B cell (primary cell): ENCODE results near the gene NUP85. TPM values are rescaled to one million over a fixed set of nuclear protein-coding genes. Genes with fewer than 3 reads are reported as not detected.

Source experiments
- ATAC-seq: fragments of 200-7000 bp; cut with Tn5 transposase; one replicate; pipeline ENCODE4 v1.10.0; 2021; ENCODE audit warnings: low read depth, mild to moderate bottlenecking, moderate number of reproducible peaks, moderate library complexity
- CTCF ChIA-PET: fragments of 350-600 bp; sonication (Branson Sonifier 250); formaldehyde crosslinking; loops from one replicate; lab custom pipeline; 2021; ENCODE audit warnings: antibody characterized with exemption, inconsistent platforms; lab: Charles Lee
- POLR2A ChIA-PET: fragments of 350-600 bp; sonication (Branson Sonifier 250); formaldehyde crosslinking; loops from one replicate; lab custom pipeline; 2021; ENCODE audit warnings: antibody characterized with exemption; lab: Charles Lee
- DNase-seq: peaks from one replicate; pipeline ENCODE4 v3.0.0; 2013
- H2AFZ ChIP-seq: 2 replicates; pipeline ENCODE4 v1.6.1; 2012; ENCODE audit warnings: mild to moderate bottlenecking, low read depth, low read length; ENCODE audit not compliant: insufficient read depth, poor library complexity, severe bottlenecking
- H3K27ac ChIP-seq, 2 donors: 1 replicate in 1 of 2; 2 replicates in 1 of 2; pipeline ENCODE4 v1.5.1; 2012 to 2013; ENCODE audit warnings: low read length in 2 of 2, mild to moderate bottlenecking in 2 of 2, moderate library complexity in 1 of 2
- H3K27me3 ChIP-seq, 4 experiments: fragments of 200-600 bp in 1 of 4; sonication (generic) in 1 of 4; replicated peaks in 1 of 4; 1 replicate in 2 of 4; 2 replicates in 2 of 4; pipeline versions ENCODE4 v1.6.1 to v1.7.0; 2013 to 2016; ENCODE audit warnings: low read length in 3 of 4, mild to moderate bottlenecking in 2 of 4, mixed read lengths in 1 of 4, moderate library complexity in 1 of 4; ENCODE audit not compliant: insufficient read depth in 4 of 4, control insufficient read depth in 3 of 4; ENCODE audit errors: control extremely low read depth in 1 of 4
- H3K36me3 ChIP-seq, 2 experiments: replicated peaks in 1 of 2; 1 replicate in 1 of 2; 2 replicates in 1 of 2; pipeline versions ENCODE4 v1.6.1 to v1.7.1; 2013; ENCODE audit warnings: low read length in 1 of 2; ENCODE audit not compliant: insufficient read depth in 2 of 2, control insufficient read depth in 1 of 2; ENCODE audit errors: control extremely low read depth in 1 of 2, extremely low read depth in 1 of 2
- H3K4me1 ChIP-seq, 2 donors: fragments of 200-600 bp in 1 of 2; sonication (generic) in 1 of 2; 1 replicate in 1 of 2; 2 replicates in 1 of 2; pipeline versions ENCODE4 v1.5.1 to v1.6.1; 2013 to 2017; ENCODE audit warnings: low read length in 2 of 2; ENCODE audit not compliant: control insufficient read depth in 2 of 2, insufficient read depth in 2 of 2
- H3K4me2 ChIP-seq: replicated peaks from 2 replicates; pipeline ENCODE3; 2012; ENCODE audit warnings: mild to moderate bottlenecking, low read depth, low read length; ENCODE audit not compliant: poor library complexity, severe bottlenecking
- H3K4me3 ChIP-seq, 5 experiments: fragments of 200-600 bp in 1 of 5; sonication (generic) in 1 of 5; 1 replicate in 3 of 5; 2 replicates in 2 of 5; pipeline versions ENCODE4 v1.5.1 to v1.7.0; 2011 to 2016; ENCODE audit warnings: low read length in 4 of 5, mild to moderate bottlenecking in 4 of 5, low read depth in 2 of 5, control low read depth in 1 of 5, moderate library complexity in 1 of 5; ENCODE audit not compliant: insufficient read depth in 1 of 5; ENCODE audit errors: control extremely low read depth in 1 of 5, extremely low read depth in 1 of 5
- H3K79me2 ChIP-seq: fragments of 200-600 bp; sonication (generic); one replicate; pipeline ENCODE4 v1.6.0; 2016; ENCODE audit warnings: low read length; ENCODE audit not compliant: control insufficient read depth, insufficient read depth
- H3K9ac ChIP-seq: fragments of 200-600 bp; sonication (generic); 2 replicates; pipeline ENCODE4 v1.6.1; 2017; ENCODE audit warnings: mild to moderate bottlenecking, low read length, moderate library complexity
- H3K9me3 ChIP-seq, 3 donors: one replicate each; pipeline versions ENCODE4 v1.6.1 to v1.7.1; 2013; ENCODE audit warnings: low read length in 2 of 3; ENCODE audit not compliant: control insufficient read depth in 2 of 3, insufficient read depth in 1 of 3; ENCODE audit errors: control extremely low read depth in 1 of 3
- H4K20me1 ChIP-seq: 2 replicates; pipeline ENCODE4 v1.6.0; 2012; ENCODE audit warnings: mild to moderate bottlenecking, low read length; ENCODE audit not compliant: insufficient read depth, control insufficient read depth, poor library complexity, severe bottlenecking
- H3K27ac Mint-ChIP-seq: one replicate; pipeline ENCODE4 v1.8.0; 2021; ENCODE audit warnings: mixed read lengths
- H3K27me3 Mint-ChIP-seq: one replicate; pipeline ENCODE4 v1.8.0; 2021; ENCODE audit warnings: mixed read lengths
- H3K4me1 Mint-ChIP-seq: one replicate; pipeline ENCODE4 v1.8.0; 2021; ENCODE audit warnings: mixed read lengths
- H3K4me3 Mint-ChIP-seq: one replicate; pipeline ENCODE4 v1.8.0; 2021; ENCODE audit warnings: mixed read lengths
- H3K9me3 Mint-ChIP-seq: one replicate; pipeline ENCODE4 v1.8.0; 2022; ENCODE audit warnings: mixed read lengths; ENCODE audit not compliant: insufficient read depth
- CTCF ChIP-seq: fragments of 200-600 bp; IDR thresholded peaks from one replicate; pipeline ENCODE4 v1.8.0; 2022; ENCODE audit warnings: antibody characterized with exemption, mild to moderate bottlenecking
- EZH2 ChIP-seq: IDR thresholded peaks from 2 replicates; pipeline ENCODE4 v1.6.1; 2012; ENCODE audit warnings: borderline replicate concordance, low read depth, mild to moderate bottlenecking, moderate library complexity, low read length; ENCODE audit not compliant: insufficient read depth, poor library complexity, severe bottlenecking
- WGBS: methylation state at CpG from one replicate; pipeline ENCODE4 v1.1.5; 2013; ENCODE audit warnings: missing lambda C conversion rate; ENCODE audit not compliant: insufficient coverage; 5-methylcytosine and 5-hydroxymethylcytosine counted together
- intact Hi-C: fragments of 100-400 bp; cut with micrococcal nuclease; formaldehyde crosslinking; loops from one replicate; pipeline ENCODE4 v1.10.0; 2022
- polyA plus RNA-seq: library from polyadenylated mRNA; depleted of rRNA; stranded (reverse); fragments of >200 nt; gene quantifications from 2 replicates; pipeline ENCODE4 v1.2.3, GENCODE V29; 2012
- total RNA-seq, 2 donors: library from RNA; stranded (reverse); fragments of 120-200 nt in 1 of 2; gene quantifications; 1 replicate in 1 of 2; 2 replicates in 1 of 2; pipeline versions ENCODE4 v1.2.3 to v1.2.4, GENCODE V29; 2013 to 2022

Gene NUP85
- total and polyA plus RNA-seq, 2 donors (not counting 1 experiment from before 2014, with no cell fraction given), result 97.5 to 142 TPM

GRCh38 chr17:75265614-75266315 is 60.3 kb downstream of the NUP85 start:
- H3K9me3 Mint-ChIP-seq, result no peaks in the 10 kb centered on the region
- H3K4me3 ChIP-seq, result no peak overlapping the region
- peaks cover 19 to 26% of the 10 kb centered on the region in 2 donors for H3K4me1 ChIP-seq
- intact Hi-C loops, result no loop called here
- POLR2A ChIA-PET, result interaction anchor here (0.7 kb wide), 1 partner anchor 16 kb away, joined by 3 read pairs; no protein-coding TSS in a partner anchor
- DNase-seq (no peak), ATAC-seq (no peak)
- no peak overlapping the region for H3K9ac ChIP-seq
- no peak overlapping the region for H3K4me2 ChIP-seq
- no peaks in the 10 kb centered on the region for H3K9me3 ChIP-seq
- H2AFZ ChIP-seq, result no peak overlapping the region
- 93% methylated on average over 12 of the region's 17 CpGs for WGBS
- peaks cover 56% of the 10 kb centered on the region for H3K79me2 ChIP-seq
- TF ChIP-seq CTCF (no peak), EZH2 (no peak)
- H3K4me1 Mint-ChIP-seq, result peaks cover 32% of the 10 kb centered on the region
- no peak overlapping the region for H3K27ac ChIP-seq
- no peak overlapping the region for H3K27ac Mint-ChIP-seq
- H3K36me3 ChIP-seq, result peaks cover 0 to 26% of the 10 kb centered on the region in 2 experiments
- no peaks in the 10 kb centered on the region for H3K27me3 ChIP-seq
- H3K4me3 Mint-ChIP-seq, result no peak overlapping the region
- no peaks in the 10 kb centered on the region for H3K27me3 Mint-ChIP-seq
- peaks cover under 1% of the 10 kb centered on the region for H4K20me1 ChIP-seq
- CTCF ChIA-PET, result no interaction called here
